Measurements from ENCODE around the gene ITGA11.
A peak's percentile ranks its signal among the peaks of the same experiment; 100 is the strongest.

Gene ITGA11

DNA sequence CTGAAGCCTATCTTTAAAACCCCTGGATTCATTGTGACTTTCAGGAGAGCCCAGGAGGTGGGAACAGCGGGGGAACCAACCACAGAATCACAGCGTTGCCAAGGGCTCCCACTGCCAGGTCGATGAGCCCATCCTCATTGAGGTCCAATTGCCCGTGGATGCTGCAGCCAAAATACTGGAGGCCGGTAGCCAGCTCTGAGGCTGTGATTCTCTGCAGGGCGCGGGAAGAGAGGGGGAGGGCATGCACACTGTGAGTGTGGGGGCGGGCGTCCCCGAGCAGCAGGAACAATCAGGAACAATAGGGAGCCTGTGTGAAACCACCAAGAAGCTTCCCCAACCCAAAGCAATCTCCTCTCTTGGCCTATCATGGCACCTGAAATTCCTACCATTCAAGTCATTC, 101.1 kb downstream of the ITGA11 start:
- H3K4me1 ChIP-seq (ENCODE audit: insufficient read depth, insufficient read length) = peaks cover 28% of the 10 kb centered on the region
- H3K9ac ChIP-seq (ENCODE audit: insufficient read length, low read depth) = peak overlapping the region; percentile 63
- no peak for TF ChIP-seq SUZ12 (IDR thresholded peaks at IDR 0.05; ENCODE audit: extremely low read depth, insufficient read depth, insufficient read length)
- no peak for TF ChIP-seq ZNF274 (IDR thresholded peaks at IDR 0.05; ENCODE audit: low read depth, low read length)
- no peak for TF ChIP-seq YY1 (IDR thresholded peaks at IDR 0.05; ENCODE audit: insufficient read depth, insufficient read length)
- DNase-seq (ENCODE audit: low read depth, low spot score) = peak; percentile 32
- H3K36me3 ChIP-seq (ENCODE audit: insufficient read depth, insufficient read length, low read length) = peaks cover 20% of the 10 kb centered on the region
- H3K9me3 ChIP-seq (ENCODE audit: insufficient read depth, low read length) = no peaks in the 10 kb centered on the region
- H3K4me3 ChIP-seq (ENCODE audit: insufficient read length, low read depth) = no peak overlapping the region
- H3K27me3 ChIP-seq (ENCODE audit: insufficient read depth, insufficient read length) = peaks cover 3% of the 10 kb centered on the region

GRCh38 chr15:68330416-68330815, 101.5 kb downstream of the ITGA11 start:
- DNase-seq (ENCODE audit: low read depth, low spot score) = no peak
- no peak overlapping the region for H3K4me3 ChIP-seq (ENCODE audit: insufficient read length, low read depth)
- H3K4me1 ChIP-seq (ENCODE audit: insufficient read depth, insufficient read length) = peaks cover 28% of the 10 kb centered on the region
- H3K9me3 ChIP-seq (ENCODE audit: insufficient read depth, low read length) = no peaks in the 10 kb centered on the region
- TF ChIP-seq ZNF274 (IDR thresholded peaks at IDR 0.05; ENCODE audit: low read depth, low read length) (no peak), YY1 (IDR thresholded peaks at IDR 0.05; ENCODE audit: insufficient read depth, insufficient read length) (no peak), SUZ12 (IDR thresholded peaks at IDR 0.05; ENCODE audit: extremely low read depth, insufficient read depth, insufficient read length) (no peak)
- peak overlapping the region; percentile 63 for H3K9ac ChIP-seq (ENCODE audit: insufficient read length, low read depth)
- peaks cover 20% of the 10 kb centered on the region for H3K36me3 ChIP-seq (ENCODE audit: insufficient read depth, insufficient read length, low read length)
- peaks cover 3% of the 10 kb centered on the region for H3K27me3 ChIP-seq (ENCODE audit: insufficient read depth, insufficient read length)

DNA sequence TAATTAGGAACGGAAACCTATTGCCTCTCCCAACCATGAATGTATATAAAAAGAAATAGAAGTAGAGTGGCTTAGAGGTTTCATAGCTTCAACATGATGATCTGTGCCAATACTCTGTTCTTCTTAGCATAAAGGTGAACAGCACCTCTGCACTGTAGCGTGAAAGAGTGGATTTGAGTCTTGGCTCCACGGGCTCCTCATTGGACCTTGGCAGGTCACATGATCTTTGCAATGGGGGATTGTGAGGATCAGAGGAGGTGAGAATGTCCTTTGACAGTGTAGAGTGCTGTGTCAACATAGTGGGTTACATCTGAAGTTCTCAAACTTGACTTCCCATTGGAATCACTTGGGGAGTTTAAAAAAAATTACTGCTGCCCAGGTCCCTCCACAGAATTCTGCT, 103.0 kb downstream of the ITGA11 start:
- no peak for DNase-seq (ENCODE audit: low read depth, low spot score)
- TF ChIP-seq YY1 (IDR thresholded peaks at IDR 0.05; ENCODE audit: insufficient read depth, insufficient read length) = no peak
- no peak for TF ChIP-seq SUZ12 (IDR thresholded peaks at IDR 0.05; ENCODE audit: extremely low read depth, insufficient read depth, insufficient read length)
- TF ChIP-seq ZNF274 (IDR thresholded peaks at IDR 0.05; ENCODE audit: low read depth, low read length) = no peak
- Histone ChIP-seq H3K9ac (ENCODE audit: insufficient read length, low read depth) (no peak overlapping the region), H3K27me3 (ENCODE audit: insufficient read depth, insufficient read length) (peaks cover 3% of the 10 kb centered on the region), H3K36me3 (ENCODE audit: insufficient read depth, insufficient read length, low read length) (peaks cover 20% of the 10 kb centered on the region), H3K9me3 (ENCODE audit: insufficient read depth, low read length) (no peaks in the 10 kb centered on the region), H3K4me3 (ENCODE audit: insufficient read length, low read depth) (no peak overlapping the region), H3K4me1 (ENCODE audit: insufficient read depth, insufficient read length) (peaks cover 28% of the 10 kb centered on the region)

GRCh38 chr15:68328443-68328842, 103.5 kb downstream of the ITGA11 start:
- peaks cover 3% of the 10 kb centered on the region for H3K27me3 ChIP-seq (ENCODE audit: insufficient read depth, insufficient read length)
- no peak for DNase-seq (ENCODE audit: low read depth, low spot score)
- no peaks in the 10 kb centered on the region for H3K9me3 ChIP-seq (ENCODE audit: insufficient read depth, low read length)
- H3K36me3 ChIP-seq (ENCODE audit: insufficient read depth, insufficient read length, low read length) = peaks cover 20% of the 10 kb centered on the region
- no peak overlapping the region for H3K9ac ChIP-seq (ENCODE audit: insufficient read length, low read depth)
- TF ChIP-seq ZNF274 (IDR thresholded peaks at IDR 0.05; ENCODE audit: low read depth, low read length) (no peak), YY1 (IDR thresholded peaks at IDR 0.05; ENCODE audit: insufficient read depth, insufficient read length) (no peak), SUZ12 (IDR thresholded peaks at IDR 0.05; ENCODE audit: extremely low read depth, insufficient read depth, insufficient read length) (no peak)
- peaks cover 29% of the 10 kb centered on the region for H3K4me1 ChIP-seq (ENCODE audit: insufficient read depth, insufficient read length)
- no peak overlapping the region for H3K4me3 ChIP-seq (ENCODE audit: insufficient read length, low read depth)

DNA sequence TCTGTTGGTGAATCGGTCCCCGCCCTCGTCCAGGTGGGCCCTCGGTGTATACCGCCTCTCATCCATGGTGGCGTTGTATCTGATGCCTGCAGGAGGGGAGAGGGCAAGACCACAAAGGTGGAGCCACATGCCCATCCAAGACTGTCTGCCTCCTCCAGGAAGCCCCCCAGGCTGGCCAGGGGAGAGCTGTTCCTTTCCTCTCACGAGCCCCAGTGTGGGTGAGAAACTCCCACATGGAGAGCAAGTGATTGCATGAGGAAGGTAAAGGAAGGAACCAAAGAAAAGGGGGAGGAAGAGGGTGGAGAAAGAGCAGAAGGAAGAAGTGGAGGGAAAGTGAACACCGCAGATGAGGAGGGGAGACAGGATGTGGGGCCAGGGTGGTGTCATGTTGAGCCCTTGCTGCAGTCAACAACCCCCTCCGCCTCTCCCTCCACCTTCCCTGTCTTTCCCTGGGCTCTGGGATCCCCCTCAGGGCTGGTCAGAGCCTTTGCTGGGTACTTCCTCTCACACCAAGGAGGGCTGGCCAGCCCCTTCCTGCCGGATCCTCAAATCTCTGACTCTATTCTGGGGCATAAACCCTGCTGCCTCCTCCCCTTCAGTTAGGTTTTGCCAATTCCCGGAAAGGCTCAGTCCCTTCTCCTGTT, 105.1 kb downstream of the ITGA11 start:
- Histone ChIP-seq H3K9me3 (ENCODE audit: insufficient read depth, low read length) (no peaks in the 10 kb centered on the region), H3K27me3 (ENCODE audit: insufficient read depth, insufficient read length) (no peaks in the 10 kb centered on the region), H3K9ac (ENCODE audit: insufficient read length, low read depth) (peak overlapping the region; percentile 37), H3K36me3 (ENCODE audit: insufficient read depth, insufficient read length, low read length) (peaks cover 15% of the 10 kb centered on the region), H3K4me3 (ENCODE audit: insufficient read length, low read depth) (no peak overlapping the region), H3K4me1 (ENCODE audit: insufficient read depth, insufficient read length) (peaks cover 25% of the 10 kb centered on the region)
- no peak for DNase-seq (ENCODE audit: low read depth, low spot score)
- TF ChIP-seq ZNF274 (IDR thresholded peaks at IDR 0.05; ENCODE audit: low read depth, low read length) (no peak), SUZ12 (IDR thresholded peaks at IDR 0.05; ENCODE audit: extremely low read depth, insufficient read depth, insufficient read length) (no peak), YY1 (IDR thresholded peaks at IDR 0.05; ENCODE audit: insufficient read depth, insufficient read length) (no peak)

DNA sequence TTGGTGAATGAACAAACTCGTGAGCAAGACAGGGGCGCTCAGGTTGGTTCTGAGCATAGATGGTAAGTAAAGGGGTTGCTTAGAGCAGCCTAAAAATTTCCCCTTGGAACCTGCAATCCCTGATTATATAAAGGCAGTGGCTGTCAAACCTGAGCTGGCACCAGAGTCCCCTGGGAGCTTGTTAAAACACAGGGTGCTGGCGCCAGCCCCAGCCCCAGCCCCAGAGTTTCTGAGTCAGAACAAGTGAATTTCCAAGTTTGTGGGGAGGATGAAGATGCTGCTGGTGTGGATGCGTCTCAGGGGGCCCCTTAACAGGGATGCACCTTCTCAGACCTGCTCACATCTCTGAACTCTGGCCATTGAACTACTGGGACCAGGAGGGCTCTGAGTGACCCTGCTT, 106.2 kb downstream of the ITGA11 start:
- H3K9ac ChIP-seq (ENCODE audit: insufficient read length, low read depth) = no peak overlapping the region
- peaks cover 20% of the 10 kb centered on the region for H3K4me1 ChIP-seq (ENCODE audit: insufficient read depth, insufficient read length)
- no peak overlapping the region for H3K4me3 ChIP-seq (ENCODE audit: insufficient read length, low read depth)
- H3K9me3 ChIP-seq (ENCODE audit: insufficient read depth, low read length) = no peaks in the 10 kb centered on the region
- H3K27me3 ChIP-seq (ENCODE audit: insufficient read depth, insufficient read length) = no peaks in the 10 kb centered on the region
- DNase-seq (ENCODE audit: low read depth, low spot score) = no peak
- peaks cover 15% of the 10 kb centered on the region for H3K36me3 ChIP-seq (ENCODE audit: insufficient read depth, insufficient read length, low read length)
- TF ChIP-seq SUZ12 (IDR thresholded peaks at IDR 0.05; ENCODE audit: extremely low read depth, insufficient read depth, insufficient read length) (no peak), ZNF274 (IDR thresholded peaks at IDR 0.05; ENCODE audit: low read depth, low read length) (no peak), YY1 (IDR thresholded peaks at IDR 0.05; ENCODE audit: insufficient read depth, insufficient read length) (no peak)

- no peak for DNase-seq (ENCODE audit: low read depth, low spot score)
Observed at GRCh38 chr15:68322796-68323195, 109.2 kb downstream of the ITGA11 start.

More at GRCh38 chr15:68322796-68323195, 109.2 kb downstream of the ITGA11 start:
- TF ChIP-seq SUZ12 (IDR thresholded peaks at IDR 0.05; ENCODE audit: extremely low read depth, insufficient read depth, insufficient read length) = no peak
- no peak for TF ChIP-seq YY1 (IDR thresholded peaks at IDR 0.05; ENCODE audit: insufficient read depth, insufficient read length)
- no peak for TF ChIP-seq ZNF274 (IDR thresholded peaks at IDR 0.05; ENCODE audit: low read depth, low read length)
- no peak overlapping the region for H3K9ac ChIP-seq (ENCODE audit: insufficient read length, low read depth)
- H3K4me3 ChIP-seq (ENCODE audit: insufficient read length, low read depth) = no peak overlapping the region
- no peaks in the 10 kb centered on the region for H3K27me3 ChIP-seq (ENCODE audit: insufficient read depth, insufficient read length)
- peaks cover 9% of the 10 kb centered on the region for H3K4me1 ChIP-seq (ENCODE audit: insufficient read depth, insufficient read length)
- no peaks in the 10 kb centered on the region for H3K9me3 ChIP-seq (ENCODE audit: insufficient read depth, low read length)
- peaks cover 13% of the 10 kb centered on the region for H3K36me3 ChIP-seq (ENCODE audit: insufficient read depth, insufficient read length, low read length)
